GM19328 (cell line): ENCODE data around the gene MCM9.

Experiments
- ATAC-seq: cut with Tn5 transposase; IDR thresholded peaks from one replicate; pipeline ENCODE4 v1.9.1; 2021; ENCODE audit warnings: mild to moderate bottlenecking, moderate library complexity; ENCODE audit not compliant: unreplicated experiment

The MCM9 gene

GRCh38 chr6:118894425-118895260 lies 40.3 kb downstream of the MCM9 start:
- peak; percentile 38 for ATAC-seq

- peak; percentile 56 for ATAC-seq
Observed at GRCh38 chr6:118893807-118894424, 41.0 kb downstream of the MCM9 start, which contains the start of gene ASF1A. TSS of gene ASF1A (plus strand) at chr6:118894152. CDS start at chr6:118894414, 262 bp downstream.

GRCh38 chr6:118893064-118893806 lies 41.7 kb downstream of the MCM9 start:
- no peak for ATAC-seq

DNA sequence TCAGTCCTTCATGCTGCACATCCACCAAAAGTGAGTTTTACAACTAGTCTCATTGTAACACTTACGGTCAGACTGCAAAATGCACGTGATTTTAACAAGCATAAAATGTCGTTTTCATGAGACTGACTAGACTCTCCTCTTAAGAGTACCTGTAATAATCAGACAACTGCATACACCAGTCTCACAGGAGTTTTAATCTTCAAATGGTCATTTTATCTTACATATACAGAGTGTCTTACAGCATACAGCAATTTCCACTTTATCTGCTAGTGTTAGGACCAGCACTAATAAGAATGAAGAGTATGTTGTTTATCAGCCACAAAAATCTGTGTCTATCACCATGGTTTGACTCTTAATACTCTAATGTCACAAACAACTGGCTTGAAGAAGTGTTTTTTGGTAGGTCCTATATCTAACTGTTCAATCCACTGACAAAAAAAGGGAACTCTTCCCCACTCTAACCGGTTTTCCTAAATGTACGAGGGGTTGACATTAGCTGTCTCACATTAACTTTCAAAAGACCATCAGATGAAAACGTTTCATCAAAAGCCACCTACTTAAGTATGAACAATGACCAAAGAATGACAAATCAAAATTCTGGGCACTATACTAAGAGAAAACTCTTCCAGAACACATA lies 42.5 kb downstream of the MCM9 start:
- ATAC-seq = no peak

GRCh38 chr6:118890997-118891790 lies 43.8 kb downstream of the MCM9 start:
- ATAC-seq = no peak

DNA sequence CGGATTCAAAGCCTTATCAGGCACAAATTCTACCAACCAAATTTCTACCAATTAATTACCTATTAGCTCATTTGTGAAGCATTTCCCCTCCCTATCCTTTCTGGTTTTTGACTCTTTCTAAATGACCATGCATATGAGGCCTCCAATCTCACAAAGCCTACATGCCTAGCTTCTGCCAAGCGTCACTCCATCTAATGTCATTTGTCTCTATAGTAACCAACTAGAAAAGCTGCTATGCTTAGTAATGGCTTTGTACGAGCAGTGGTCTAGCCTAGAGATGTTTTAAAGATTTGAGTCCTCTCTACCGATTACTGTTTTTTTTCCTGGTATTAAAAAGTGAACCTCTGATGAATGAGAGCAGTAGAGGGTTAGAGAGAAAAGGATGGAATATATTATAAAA lies 45.8 kb downstream of the MCM9 start:
- no peak for ATAC-seq

- no peak for ATAC-seq
Observed at GRCh38 chr6:118886641-118887040, 48.3 kb downstream of the MCM9 start.

GRCh38 chr6:118882314-118882905 lies 52.5 kb downstream of the MCM9 start:
- ATAC-seq = no peak

DNA sequence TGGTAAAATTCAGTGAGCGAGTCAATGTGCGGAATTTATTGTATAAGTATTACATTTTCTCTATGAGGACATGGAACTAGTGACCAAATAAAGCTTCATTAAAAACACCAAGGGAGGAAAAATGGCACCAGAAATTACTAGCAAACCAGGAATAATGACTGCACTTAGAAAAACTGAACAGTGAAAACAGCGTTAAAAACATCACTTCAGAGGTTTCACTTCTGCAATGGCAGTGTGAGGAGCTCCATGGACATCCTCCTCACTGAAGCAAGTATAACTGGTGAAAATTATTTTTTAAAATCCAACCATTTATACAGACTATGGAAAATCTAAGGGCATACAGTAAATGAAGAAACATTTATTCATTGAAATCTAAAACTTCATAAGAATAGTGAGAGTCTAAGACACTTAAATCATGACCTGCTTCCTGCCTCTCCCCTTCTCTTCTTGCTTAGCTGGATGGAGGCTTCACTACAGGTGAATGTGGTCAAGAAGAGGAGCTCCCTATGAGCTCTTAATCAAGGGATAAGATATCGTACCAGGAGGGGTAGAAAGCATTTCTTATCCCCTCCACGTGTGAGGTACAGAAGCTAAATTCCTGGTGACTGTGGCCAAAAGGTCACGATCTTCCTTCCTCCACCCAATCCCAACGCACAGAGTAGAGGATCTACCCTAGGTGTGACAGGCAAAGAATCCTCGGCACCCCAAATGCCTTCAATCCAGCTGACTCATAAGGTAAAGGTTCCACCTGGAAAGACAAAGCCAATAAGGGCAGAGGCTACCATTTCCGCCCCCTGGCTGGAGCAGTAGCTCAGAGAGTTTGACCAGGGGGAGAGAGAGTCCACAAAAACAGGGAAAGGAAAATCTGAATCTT lies 53.3 kb downstream of the MCM9 start:
- peak; percentile 87 for ATAC-seq

DNA sequence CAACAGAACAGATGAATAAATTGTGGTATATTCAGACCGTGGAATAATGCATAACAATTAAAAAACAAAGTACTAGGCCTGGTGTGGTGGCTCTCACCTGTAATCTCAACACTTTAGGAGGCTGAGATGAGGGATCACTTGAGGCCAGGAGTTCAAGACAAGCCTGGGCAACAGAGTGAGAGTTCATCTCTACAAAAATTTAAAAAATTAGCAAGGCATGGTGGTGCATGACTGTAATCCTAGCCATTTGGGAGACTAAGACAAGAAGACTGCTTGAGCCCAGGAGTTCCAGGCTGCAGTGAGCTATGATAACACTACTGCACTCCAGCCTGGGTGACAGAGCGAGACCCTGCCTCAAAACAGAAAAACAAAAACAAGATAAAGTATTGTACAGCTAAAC lies 57.2 kb downstream of the MCM9 start:
- no peak for ATAC-seq

- no peak for ATAC-seq
Observed at GRCh38 chr6:118876814-118877213, 58.1 kb downstream of the MCM9 start.

DNA sequence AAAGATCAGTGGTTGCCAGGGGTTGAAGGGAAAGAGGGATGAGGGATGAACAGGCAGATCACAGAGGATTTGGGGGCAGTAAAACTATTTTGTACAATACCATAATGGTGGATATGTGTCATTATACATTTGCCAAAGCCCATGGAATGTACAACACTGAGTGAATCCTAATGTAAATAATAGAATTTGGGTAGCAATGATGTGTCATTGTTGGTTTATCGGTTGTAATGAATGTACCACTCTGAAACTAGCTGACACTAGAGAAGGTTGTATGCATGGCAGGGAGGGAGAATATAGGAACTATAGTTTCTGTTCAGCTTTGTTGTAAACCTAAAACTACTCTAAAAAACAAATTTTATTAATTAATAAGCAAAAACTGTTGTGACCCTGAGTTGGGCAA lies 58.8 kb downstream of the MCM9 start:
- ATAC-seq = no peak

- no peak for ATAC-seq
Observed at GRCh38 chr6:118875672-118876071, 59.3 kb downstream of the MCM9 start.

DNA sequence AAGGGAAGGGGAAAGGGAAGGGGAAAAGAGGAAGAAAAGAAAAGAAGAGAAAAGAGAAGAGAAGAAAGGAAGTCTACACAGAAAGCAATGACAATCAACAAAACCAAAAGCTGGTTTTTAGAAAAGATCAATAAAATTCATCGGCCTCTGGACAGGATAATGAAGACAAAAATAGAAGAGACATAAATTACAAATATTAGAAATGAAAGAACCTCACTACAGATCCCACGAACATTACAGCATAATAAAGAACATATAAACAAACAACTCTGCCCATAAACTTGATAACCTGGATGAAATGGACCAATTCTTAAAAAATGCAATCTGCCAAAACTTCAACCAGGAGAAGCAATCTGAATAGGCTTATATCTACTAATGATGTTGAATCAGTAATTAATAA lies 61.7 kb downstream of the MCM9 start:
- no peak for ATAC-seq

- no peak for ATAC-seq
Observed at GRCh38 chr6:118872726-118873125, 62.2 kb downstream of the MCM9 start.

DNA sequence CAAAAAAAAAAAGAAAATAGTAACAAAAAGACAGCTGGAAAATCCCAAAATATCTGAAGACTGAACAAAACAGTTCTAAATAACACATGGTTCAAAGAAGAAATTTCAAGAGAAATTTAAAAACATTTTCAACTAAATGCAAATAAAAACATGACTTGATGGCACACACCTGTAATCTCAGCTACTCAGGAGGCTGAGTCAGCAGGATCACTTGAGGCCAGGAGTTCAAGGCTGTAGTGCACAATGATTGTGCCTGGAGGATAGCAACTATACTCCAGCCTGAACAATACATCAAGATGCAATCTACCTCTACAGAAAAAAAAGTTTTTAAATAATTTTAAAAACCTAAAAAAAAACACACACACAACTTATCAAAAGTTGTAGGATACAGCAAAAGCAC lies 62.6 kb downstream of the MCM9 start:
- no peak for ATAC-seq

GRCh38 chr6:118871331-118871730 lies 63.6 kb downstream of the MCM9 start:
- ATAC-seq = no peak

- no peak for ATAC-seq
Observed at GRCh38 chr6:118869894-118870589, 64.9 kb downstream of the MCM9 start.
